HL-60/S4 (cell line): ENCODE results near the gene FOXJ3.

Experiments used
- in situ Hi-C: fragments of 300-500 bp; cut with MboI; formaldehyde crosslinking; loops from 2 replicates; pipeline ENCODE4 v1.14.3; 2022; ENCODE audit warnings: low sequenced_read_pairs

FOXJ3 gene

DNA sequence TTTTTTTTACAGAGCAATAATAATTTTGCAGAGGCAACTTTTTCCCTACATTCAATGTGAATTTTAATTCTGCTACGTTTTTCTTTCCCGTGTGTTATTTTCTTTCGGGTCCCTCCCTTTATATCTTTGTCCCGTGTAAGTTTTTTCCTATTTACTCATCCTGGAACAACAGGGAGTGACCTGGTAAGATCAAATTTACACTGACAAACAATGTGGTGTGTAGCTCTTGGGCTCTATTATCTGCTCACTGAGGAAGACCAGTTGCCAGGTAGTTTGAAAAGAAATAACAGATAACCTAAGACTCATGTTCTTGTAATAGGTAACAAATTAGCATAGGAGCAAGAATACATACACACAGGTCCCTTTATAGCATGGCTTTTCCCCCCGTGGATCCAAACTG lies 136.8 kb downstream of the FOXJ3 start:
- in situ Hi-C loops, result no loop called here

DNA sequence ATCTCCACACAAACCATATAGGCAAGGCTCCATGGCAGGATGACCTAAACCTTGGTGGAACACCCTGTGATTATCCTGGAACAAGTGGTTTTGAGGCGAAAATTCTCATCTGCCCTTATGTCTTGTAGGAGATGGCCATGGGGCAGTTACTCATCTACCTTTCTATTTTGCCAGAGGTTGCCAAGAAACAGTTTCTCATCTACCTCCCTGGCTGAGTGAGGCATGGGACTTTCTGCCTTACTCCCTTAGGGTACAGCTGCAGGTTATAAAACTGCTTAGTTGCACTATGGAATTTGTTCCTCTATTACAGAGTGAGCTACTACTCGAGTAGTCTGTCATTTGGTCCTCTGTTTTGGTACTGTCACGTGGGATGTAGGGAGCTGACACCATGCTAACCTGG lies 139.2 kb downstream of the FOXJ3 start:
- in situ Hi-C loops, result no loop called here

- in situ Hi-C loops, result no loop called here
These were observed 142.9 kb downstream of the FOXJ3 start for GRCh38 chr1:42192106-42192505.

DNA sequence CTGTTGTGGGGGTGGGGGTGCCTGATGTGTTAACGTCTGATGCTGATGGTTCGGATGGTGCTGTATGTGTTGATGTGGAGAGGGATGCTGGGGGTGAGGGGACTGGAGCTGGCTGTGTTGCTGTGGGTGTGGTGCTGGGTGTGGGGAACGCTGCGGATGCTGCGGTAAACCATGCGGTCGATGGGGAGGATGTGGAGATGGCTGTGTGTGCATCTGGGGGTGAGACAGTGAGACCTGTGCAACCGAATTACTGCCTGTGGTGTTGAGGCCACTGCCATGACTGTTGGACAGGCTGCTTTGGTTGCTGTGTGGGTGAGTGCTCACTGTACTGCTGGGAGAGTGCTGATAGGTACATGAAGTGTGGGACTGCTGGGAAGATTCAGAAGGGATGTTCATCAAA lies 143.7 kb downstream of the FOXJ3 start:
- in situ Hi-C loops, result no loop called here

- in situ Hi-C loops, result no loop called here
These were observed 144.8 kb downstream of the FOXJ3 start for GRCh38 chr1:42189931-42190853.

GRCh38 chr1:42186152-42186551 lies 148.9 kb downstream of the FOXJ3 start:
- in situ Hi-C loops, result no loop called here

DNA sequence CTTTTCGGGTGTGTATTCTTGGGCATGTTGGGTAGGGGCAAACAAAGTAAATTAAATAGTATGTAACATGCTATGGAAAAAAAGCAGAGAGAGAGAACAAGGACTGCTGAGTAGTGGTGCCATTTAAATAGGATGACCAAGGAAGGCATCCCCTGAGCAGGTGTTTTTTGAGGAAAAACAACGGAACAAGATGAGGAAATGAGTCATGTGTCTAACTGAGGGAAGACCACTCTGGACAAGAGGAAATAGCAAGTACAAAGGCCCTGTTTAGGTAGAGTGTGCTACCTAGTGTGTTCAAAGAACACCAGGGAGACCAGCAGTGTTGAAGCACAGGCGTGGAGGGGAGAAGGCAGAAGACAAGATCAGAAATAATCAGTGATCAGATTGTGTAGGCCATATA lies 150.4 kb downstream of the FOXJ3 start:
- in situ Hi-C loops, result no loop called here

GRCh38 chr1:42183957-42184268 lies 151.1 kb downstream of the FOXJ3 start:
- in situ Hi-C loops, result no loop called here

GRCh38 chr1:42183210-42183956 lies 151.7 kb downstream of the FOXJ3 start:
- in situ Hi-C loops, result no loop called here

GRCh38 chr1:42181687-42182086 lies 153.3 kb downstream of the FOXJ3 start:
- in situ Hi-C loops, result no loop called here

DNA sequence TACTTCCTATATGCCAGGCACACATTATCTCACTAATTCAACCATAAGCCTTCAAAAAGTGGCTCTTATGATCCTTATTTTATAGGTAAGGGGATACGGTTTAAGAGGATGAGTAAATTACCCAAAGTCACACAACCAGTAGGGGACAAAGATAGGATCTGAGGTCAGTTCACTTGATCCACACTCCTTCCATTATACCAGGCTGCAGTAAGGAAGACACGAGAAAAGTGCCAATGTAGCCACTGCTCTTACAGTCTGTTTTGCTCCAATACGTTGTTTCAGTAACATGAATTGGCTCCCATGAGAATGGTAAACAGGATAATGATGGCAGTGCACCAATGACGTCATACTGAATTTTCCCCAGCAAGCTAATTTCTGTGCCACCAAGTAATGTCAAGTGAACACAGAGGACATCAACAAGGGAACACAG lies 155.1 kb downstream of the FOXJ3 start:
- in situ Hi-C loops, result no loop called here

- in situ Hi-C loops, result no loop called here
These were observed 155.8 kb downstream of the FOXJ3 start for GRCh38 chr1:42179275-42179674.

- in situ Hi-C loops, result no loop called here
These were observed 156.8 kb downstream of the FOXJ3 start for GRCh38 chr1:42178249-42178648.

- in situ Hi-C loops, result no loop called here
These were observed 157.5 kb downstream of the FOXJ3 start for GRCh38 chr1:42177541-42177981.

DNA sequence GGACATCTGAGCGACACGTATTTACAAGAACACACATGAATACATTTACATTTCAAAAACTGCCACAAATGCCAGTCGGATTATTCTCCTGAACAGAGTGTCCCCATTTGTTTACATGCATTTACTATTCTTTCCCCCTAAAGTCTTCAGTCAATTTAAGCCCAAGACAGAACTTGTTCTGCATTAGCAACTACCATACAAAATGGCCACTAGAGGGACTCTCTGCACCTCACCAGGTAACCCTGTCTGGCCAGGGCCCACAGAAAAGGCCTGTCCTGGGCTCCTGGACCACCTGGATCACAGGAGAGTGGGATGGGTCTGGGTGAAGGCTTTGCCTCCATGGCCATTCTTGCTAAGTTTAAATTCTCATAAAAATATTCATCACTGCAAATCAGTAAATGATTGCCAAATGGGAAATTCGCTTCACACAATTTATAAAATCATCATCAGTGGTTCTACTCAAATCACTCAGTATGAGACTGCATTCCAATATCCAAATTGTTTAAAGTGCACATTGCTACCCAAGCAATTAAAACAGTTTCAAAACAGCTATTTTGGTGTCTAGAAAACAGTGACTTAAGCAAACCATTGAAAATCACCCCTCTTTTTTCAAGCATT lies 158.0 kb downstream of the FOXJ3 start:
- in situ Hi-C loops, result no loop called here

DNA sequence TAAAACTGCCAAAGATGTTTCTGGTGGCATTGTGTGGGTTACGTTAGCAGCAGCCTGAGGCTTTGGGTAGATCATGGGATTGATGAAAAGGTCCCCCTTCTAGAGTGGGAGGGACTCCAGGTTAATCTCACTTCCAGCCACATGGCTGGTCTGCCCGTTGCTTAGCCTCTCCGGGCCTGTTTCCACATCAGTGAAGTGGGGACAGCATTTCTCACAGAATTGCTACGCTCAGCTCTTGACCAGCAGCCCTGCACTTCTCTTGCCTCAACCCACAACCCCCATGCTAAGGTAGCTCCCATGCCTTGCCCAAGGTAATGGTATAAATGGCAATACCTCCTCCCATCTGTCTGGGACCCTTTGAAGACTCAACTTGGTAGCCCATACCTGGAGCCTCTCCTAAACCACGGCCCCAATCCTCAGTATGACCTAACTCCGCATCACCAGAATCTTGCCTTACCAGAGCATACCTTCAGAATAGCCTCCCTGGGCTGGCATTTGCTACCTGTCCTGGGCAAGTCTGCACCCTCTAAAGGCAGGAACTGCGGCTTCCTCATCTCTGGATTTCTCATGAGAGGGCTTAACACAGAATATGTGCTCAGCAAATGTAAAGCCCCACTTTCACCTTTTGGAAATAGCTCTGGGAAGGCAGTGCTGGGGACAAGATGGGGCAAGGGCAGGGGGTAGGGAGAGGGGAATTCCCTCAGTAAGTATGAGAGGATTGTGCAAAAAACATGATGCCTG lies 159.6 kb downstream of the FOXJ3 start:
- in situ Hi-C loops, result no loop called here

DNA sequence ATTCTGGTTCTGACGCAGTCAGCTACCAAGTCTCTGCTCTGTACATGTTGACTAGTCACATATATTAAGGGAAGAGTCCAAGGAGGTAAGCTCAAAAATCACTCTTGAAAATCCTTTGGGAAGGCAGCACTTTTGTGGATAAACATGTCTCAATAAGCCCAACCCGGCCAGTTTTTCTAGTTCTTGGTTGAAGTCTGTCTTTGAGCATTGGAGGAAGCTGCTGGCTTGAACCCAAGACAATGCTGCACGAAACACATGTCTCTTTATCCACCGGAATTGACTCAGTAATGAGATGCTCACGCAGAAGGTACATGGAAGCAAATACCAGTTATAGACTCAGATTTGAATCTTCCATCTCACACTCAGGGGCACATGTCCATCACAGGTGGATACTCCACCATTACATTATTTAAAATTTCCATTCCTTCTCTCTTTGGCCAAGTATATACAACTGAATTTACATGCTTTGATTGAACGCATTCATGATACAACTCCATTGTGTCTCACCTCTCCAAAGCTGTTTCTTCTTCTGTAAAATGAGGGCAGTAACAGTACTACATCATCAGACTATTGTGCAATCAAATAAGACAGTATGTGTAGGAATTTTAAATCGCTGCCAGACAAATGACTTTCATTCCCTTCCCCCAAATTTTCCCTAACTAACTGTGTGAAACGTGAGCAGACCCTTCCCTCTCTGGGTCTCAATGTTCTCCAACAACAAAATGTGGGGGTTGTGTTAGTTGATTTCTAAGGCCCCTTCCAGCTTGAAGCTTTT lies 160.9 kb downstream of the FOXJ3 start:
- in situ Hi-C loops, result loop anchor here (25.0 kb wide), 1 partner anchor 563 kb away; the partner anchor contains the start of gene CLDN19

DNA sequence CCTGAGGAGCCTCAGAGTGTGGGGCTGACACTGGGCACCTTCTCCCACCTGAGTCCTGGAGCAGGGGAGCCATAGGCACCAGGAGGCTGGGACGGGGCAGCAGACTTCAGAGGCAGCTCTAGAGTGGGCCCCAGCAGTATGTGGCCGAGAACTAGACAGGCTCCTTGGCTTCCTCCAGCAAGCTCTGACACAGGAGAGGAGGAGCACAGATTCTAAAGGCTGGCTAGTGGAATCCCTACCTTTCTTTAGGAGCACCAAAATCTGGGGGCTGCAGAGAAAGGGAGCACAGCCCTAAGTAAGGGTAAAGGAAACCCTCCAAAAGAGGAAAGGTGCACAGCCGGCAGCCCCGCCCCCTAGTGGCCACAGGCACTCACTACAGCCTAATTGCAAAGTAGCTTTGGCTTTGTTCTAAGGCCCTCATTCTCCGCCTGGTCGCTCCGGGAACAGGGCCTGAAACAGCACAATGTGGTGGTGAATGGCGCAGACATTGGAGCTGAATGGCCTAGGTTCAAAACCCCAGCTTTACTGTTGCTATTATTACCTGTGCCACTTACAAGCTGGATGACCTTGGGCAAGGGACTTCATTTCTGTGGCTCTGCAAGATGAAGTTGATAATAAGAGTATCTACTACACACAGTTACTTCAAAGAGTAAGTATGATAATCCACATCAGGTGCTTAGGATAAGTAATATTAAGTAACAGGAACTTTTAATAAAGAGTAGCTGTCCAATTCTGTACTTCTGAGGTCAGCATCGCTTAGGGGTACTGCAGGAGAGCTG lies 161.7 kb downstream of the FOXJ3 start:
- in situ Hi-C loops, result loop anchor here (25.0 kb wide), 1 partner anchor 564 kb away; the partner anchor contains the start of gene CLDN19
